Measurements from ENCODE around the gene PLCB1.

PLCB1 gene

DNA sequence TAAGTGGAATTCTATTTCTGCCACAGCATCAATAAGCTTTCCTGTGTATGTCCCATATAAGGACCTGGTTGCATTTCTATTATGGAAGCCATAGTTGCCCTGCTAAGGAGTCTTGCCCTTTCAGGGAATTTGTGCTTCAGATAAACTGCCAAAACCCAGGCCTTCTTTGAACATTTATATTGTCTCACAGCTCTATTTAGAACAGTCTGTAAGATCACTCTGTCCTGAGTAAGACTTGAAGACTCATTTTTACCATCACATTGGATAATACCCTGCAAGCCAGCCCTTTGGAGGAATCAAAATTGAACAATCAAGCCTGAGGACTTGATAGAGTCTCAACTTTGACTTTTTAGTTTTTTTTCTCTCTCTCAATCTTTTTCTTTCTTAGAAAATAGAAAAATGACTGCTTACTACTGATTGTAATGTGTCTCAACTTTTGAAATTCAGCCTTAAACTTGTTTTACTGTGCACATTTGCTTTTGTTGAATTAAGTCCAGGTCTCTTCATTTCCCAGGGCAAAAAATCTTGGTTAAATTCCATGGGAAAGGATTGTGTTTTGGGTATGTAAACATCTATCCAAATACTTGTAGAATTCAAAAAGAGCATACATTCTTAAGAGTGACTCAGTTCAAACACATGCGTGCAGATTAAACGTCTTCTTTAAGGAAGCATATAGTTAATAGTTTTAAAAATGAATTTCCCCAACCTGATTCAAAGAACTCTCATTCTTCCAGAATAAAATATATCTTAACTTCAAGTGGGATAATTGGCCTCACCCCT, 91.2 kb downstream of the PLCB1 start:
- no peak overlapping the region for H3K4me2 ChIP-seq
- H3K4me3 ChIP-seq (IDR thresholded peaks at IDR 0.05; ENCODE audit: insufficient read depth, low read depth, low read length) = no peak overlapping the region
- no peak overlapping the region for H3K27ac ChIP-seq
- no peaks in the 10 kb centered on the region for H3K27me3 ChIP-seq (ENCODE audit: insufficient read depth, low read depth)
- H3K79me2 ChIP-seq (ENCODE audit: insufficient read depth, low read depth) = no peaks in the 10 kb centered on the region
- H3K36me3 ChIP-seq (ENCODE audit: insufficient read depth) = no peaks in the 10 kb centered on the region
- no peak overlapping the region for H2AFZ ChIP-seq (ENCODE audit: low read depth)
- TF ChIP-seq, protein P1, sequence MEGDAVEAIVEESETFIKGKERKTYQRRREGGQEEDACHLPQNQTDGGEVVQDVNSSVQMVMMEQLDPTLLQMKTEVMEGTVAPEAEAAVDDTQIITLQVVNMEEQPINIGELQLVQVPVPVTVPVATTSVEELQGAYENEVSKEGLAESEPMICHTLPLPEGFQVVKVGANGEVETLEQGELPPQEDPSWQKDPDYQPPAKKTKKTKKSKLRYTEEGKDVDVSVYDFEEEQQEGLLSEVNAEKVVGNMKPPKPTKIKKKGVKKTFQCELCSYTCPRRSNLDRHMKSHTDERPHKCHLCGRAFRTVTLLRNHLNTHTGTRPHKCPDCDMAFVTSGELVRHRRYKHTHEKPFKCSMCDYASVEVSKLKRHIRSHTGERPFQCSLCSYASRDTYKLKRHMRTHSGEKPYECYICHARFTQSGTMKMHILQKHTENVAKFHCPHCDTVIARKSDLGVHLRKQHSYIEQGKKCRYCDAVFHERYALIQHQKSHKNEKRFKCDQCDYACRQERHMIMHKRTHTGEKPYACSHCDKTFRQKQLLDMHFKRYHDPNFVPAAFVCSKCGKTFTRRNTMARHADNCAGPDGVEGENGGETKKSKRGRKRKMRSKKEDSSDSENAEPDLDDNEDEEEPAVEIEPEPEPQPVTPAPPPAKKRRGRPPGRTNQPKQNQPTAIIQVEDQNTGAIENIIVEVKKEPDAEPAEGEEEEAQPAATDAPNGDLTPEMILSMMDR (conservative IDR thresholded peaks at IDR 0.05; ENCODE audit: low read depth, low read length) = no peak
- no peaks in the 10 kb centered on the region for H4K20me1 ChIP-seq (ENCODE audit: insufficient read depth)
- H3K4me1 ChIP-seq (ENCODE audit: low read depth, poor library complexity, severe bottlenecking) = no peaks in the 10 kb centered on the region
- H3K9ac ChIP-seq = no peak overlapping the region

DNA sequence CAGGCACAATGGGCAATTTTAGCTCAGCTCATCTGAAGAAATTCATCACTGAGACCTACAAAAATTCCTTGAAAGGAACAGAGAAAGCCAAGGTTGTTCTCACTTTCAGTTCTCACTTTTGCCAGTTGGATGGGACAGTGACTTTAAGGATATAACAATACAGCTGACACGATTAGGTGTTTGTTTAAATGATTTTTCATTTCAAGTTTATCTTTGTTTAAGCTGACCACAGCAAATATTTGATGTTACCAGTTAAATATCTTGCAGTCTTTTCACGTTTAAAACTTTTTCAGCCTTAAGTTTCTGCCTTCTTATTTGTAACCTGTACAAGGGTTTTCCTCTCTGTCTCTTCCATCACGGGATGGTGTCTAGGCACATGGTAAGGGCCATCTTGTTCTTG, 93.6 kb downstream of the PLCB1 start:
- Histone ChIP-seq H3K27me3 (ENCODE audit: insufficient read depth, low read depth) (no peaks in the 10 kb centered on the region), H3K4me1 (ENCODE audit: low read depth, poor library complexity, severe bottlenecking) (no peaks in the 10 kb centered on the region), H3K79me2 (ENCODE audit: insufficient read depth, low read depth) (no peaks in the 10 kb centered on the region), H3K27ac (no peak overlapping the region), H3K4me2 (no peak overlapping the region), H3K36me3 (ENCODE audit: insufficient read depth) (no peaks in the 10 kb centered on the region), H3K9ac (no peak overlapping the region), H3K4me3 (IDR thresholded peaks at IDR 0.05; ENCODE audit: insufficient read depth, low read depth, low read length) (no peak overlapping the region), H2AFZ (ENCODE audit: low read depth) (no peak overlapping the region), H4K20me1 (ENCODE audit: insufficient read depth) (no peaks in the 10 kb centered on the region)
- TF ChIP-seq, protein P1 (conservative IDR thresholded peaks at IDR 0.05; ENCODE audit: low read depth, low read length) = no peak

DNA sequence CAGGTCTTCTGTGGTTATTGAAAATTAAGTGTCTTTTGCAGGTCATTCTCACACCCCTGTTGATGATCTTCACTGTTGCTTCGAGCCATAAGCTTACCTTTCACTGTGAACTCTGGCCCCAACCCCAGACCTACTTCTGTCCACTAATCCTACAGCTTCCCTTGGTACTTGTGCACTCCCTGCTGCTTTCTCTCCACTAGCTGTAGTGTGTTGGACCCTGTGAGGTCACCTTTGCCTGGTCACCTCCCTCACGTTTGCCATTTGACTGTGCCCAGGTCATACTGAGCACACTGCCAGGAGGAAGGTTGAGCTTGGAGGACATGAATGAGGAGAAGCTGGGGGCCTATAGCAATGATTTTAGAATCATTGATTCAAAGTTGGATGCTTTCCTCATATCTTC, 94.0 kb downstream of the PLCB1 start:
- TF ChIP-seq, protein P1 (conservative IDR thresholded peaks at IDR 0.05; ENCODE audit: low read depth, low read length) = no peak
- H2AFZ ChIP-seq (ENCODE audit: low read depth) = no peak overlapping the region
- H3K9ac ChIP-seq = no peak overlapping the region
- no peak overlapping the region for H3K4me2 ChIP-seq
- no peak overlapping the region for H3K27ac ChIP-seq
- no peak overlapping the region for H3K4me3 ChIP-seq (IDR thresholded peaks at IDR 0.05; ENCODE audit: insufficient read depth, low read depth, low read length)
- no peaks in the 10 kb centered on the region for H3K27me3 ChIP-seq (ENCODE audit: insufficient read depth, low read depth)
- no peaks in the 10 kb centered on the region for H3K79me2 ChIP-seq (ENCODE audit: insufficient read depth, low read depth)
- no peaks in the 10 kb centered on the region for H4K20me1 ChIP-seq (ENCODE audit: insufficient read depth)
- no peaks in the 10 kb centered on the region for H3K36me3 ChIP-seq (ENCODE audit: insufficient read depth)
- H3K4me1 ChIP-seq (ENCODE audit: low read depth, poor library complexity, severe bottlenecking) = no peaks in the 10 kb centered on the region

DNA sequence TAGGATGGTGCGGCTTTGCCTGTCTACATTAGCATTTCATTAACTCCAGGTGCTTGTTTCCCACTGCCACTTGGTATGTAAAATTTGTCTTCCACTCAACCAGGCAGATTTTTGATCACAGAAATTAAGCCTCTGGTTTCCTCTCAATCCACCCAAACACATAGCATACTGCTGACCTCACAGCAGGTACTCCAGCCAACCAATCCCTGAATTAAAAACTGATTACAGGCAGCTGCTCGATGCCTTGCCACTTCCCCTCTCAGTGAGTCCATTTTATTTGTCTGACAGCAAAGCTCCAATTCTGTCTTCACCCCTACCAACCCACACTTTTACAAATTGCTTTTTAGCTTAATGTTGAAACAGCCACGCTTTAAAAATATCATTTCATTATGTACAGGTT, 95.2 kb downstream of the PLCB1 start:
- H3K4me2 ChIP-seq = no peak overlapping the region

More for the DNA sequence above, 95.2 kb downstream of the PLCB1 start:
- no peaks in the 10 kb centered on the region for H3K36me3 ChIP-seq (ENCODE audit: insufficient read depth)
- no peaks in the 10 kb centered on the region for H4K20me1 ChIP-seq (ENCODE audit: insufficient read depth)
- H3K4me1 ChIP-seq (ENCODE audit: low read depth, poor library complexity, severe bottlenecking) = no peaks in the 10 kb centered on the region
- no peaks in the 10 kb centered on the region for H3K79me2 ChIP-seq (ENCODE audit: insufficient read depth, low read depth)
- TF ChIP-seq, protein P1 (conservative IDR thresholded peaks at IDR 0.05; ENCODE audit: low read depth, low read length) = no peak
- no peak overlapping the region for H2AFZ ChIP-seq (ENCODE audit: low read depth)
- no peak overlapping the region for H3K4me3 ChIP-seq (IDR thresholded peaks at IDR 0.05; ENCODE audit: insufficient read depth, low read depth, low read length)
- no peak overlapping the region for H3K9ac ChIP-seq
- H3K27me3 ChIP-seq (ENCODE audit: insufficient read depth, low read depth) = no peaks in the 10 kb centered on the region
- H3K27ac ChIP-seq = no peak overlapping the region

All from KMS-11 (cell line).